ENCODE data around the gene SNX5. TPM values are rescaled to one million over a fixed set of nuclear protein-coding genes. Genes with fewer than 3 reads are reported as not detected.

SNX5 gene
- total RNA-seq, 2 donors from 2014 or later: 95.3 to 98.4 TPM

- ATAC-seq (no peak), DNase-seq (no peak)
- intact Hi-C loops (cut with DNase I, micrococcal nuclease): no loop called here
Observed at GRCh38 chr20:17901971-17902370, 66.6 kb downstream of the SNX5 start.

DNA sequence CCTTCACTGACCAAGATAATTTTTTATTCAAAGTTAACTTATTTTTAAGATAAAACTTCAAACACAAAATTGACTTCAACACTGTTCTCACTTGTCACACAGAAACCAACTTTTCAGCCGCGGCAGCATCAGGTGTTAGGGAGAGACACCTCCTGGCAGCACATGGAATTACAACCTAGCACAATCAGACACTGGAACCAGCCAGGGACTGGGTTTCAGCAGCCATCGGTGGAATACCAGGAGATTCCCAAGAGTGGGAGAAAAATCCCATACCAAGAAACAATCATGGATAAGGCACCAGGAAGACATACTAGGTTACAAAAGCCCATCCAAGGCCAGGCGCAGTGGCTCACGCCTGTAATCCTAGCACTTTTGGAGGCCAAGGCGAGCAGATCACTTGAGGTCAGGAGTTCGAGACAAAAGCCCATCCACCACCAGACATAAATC lies 70.0 kb downstream of the SNX5 start:
- ATAC-seq (peak; percentile 80), DNase-seq (peak; percentile 71 to 83)
- intact Hi-C loops (cut with DNase I, micrococcal nuclease): loop anchor here (5.0 to 10.0 kb wide), 2 partner anchors 216 to 394 kb away; partner anchors contain the start of gene RRBP1 (in 1 of the 2)

- DNase-seq (no peak), ATAC-seq (no peak)
- intact Hi-C loops (cut with DNase I, micrococcal nuclease): loop anchor here (5.0 to 10.0 kb wide), 2 partner anchors 215 to 393 kb away; partner anchors contain the start of gene RRBP1 (in 1 of the 2)
Observed at GRCh38 chr20:17897566-17898307, 70.9 kb downstream of the SNX5 start.

- DNase-seq (no peak), ATAC-seq (peak; percentile 39)
- intact Hi-C loops (cut with DNase I, micrococcal nuclease): loop anchor here (5.0 to 10.0 kb wide), 2 partner anchors 215 to 392 kb away; partner anchors contain the start of gene RRBP1 (in 1 of the 2)
Observed at GRCh38 chr20:17896771-17897369, 71.7 kb downstream of the SNX5 start.

GRCh38 chr20:17896193-17896723 lies 72.3 kb downstream of the SNX5 start:
- intact Hi-C loops (cut with DNase I, micrococcal nuclease): loop anchor here (5.0 to 10.0 kb wide), 2 partner anchors 214 to 391 kb away; partner anchors contain the start of gene RRBP1 (in 1 of the 2)
- ATAC-seq: no peak
- DNase-seq: no peak

- ATAC-seq: no peak
- intact Hi-C loops (cut with DNase I, micrococcal nuclease): loop anchor here (5.0 to 10.0 kb wide), 2 partner anchors 213 to 391 kb away; partner anchors contain the start of gene RRBP1 (in 1 of the 2)
- peak; percentile 42 to 62 for DNase-seq
Observed at GRCh38 chr20:17895641-17896171, 72.9 kb downstream of the SNX5 start.

DNA sequence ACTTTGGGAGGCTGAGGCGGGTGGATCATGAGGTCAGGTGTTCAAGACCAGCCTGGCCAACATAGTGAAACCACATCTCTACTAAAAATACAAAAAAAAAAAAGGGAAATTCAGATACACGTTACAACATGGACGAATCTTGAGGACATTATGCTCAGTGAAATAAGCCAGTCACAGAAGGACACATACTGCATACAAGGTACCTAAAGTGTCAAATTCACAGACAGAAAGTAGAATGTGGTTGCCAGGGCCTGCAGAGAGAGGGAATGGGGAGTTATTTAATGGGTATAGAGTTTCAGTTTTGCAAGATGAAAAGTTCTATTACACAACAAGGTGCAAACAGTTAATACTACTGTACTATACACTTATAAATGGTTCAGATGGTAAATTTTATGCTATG lies 75.1 kb downstream of the SNX5 start:
- DNase-seq (no peak), ATAC-seq (no peak)
- intact Hi-C loops (cut with DNase I, micrococcal nuclease): loop anchor here (10.0 kb wide), 1 partner anchor 389 kb away; no protein-coding TSS in a partner anchor

DNA sequence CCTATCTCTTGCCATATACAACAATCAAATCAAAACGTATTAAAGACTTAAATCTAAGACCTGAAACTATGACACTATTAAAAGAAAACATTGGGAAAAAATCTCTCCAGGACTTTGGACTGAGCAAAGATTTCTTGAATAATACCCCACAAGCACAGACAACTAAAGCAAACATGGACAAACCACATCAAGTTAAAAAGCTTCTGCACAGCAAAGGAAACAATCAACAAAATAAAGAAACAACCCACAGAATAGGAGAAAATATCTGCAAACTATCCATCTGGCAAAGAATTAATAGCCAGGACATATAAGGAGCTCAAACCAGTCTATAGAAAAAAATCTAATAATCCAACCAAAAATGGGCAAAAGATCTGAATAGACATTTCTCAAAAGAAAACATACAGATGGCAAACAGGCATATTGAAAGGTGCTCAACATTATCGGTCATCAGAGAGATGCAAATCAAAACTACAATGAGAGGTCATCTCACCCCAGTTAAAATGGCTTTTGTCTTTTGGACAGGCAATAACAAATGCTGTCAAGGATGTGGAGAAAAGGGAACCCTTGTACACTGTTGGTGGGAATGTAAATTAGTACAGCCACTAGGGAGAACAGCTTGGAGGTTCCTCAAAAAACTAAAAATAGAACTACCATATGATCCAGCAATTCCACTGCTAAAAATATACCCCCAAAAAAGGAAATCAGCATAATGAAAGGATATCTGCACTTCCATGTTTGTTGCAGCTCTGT lies 76.2 kb downstream of the SNX5 start:
- no peak for ATAC-seq
- no peak for DNase-seq
- intact Hi-C loops (cut with DNase I, micrococcal nuclease): loop anchor here (10.0 kb wide), 1 partner anchor 388 kb away; no protein-coding TSS in a partner anchor

Other genes starting within 250 kb of the SNX5 start
- gene MGME1, start 224 bp upstream of the SNX5 start, total RNA-seq: 10 to 100 TPM; 17.1 to 22.0 TPM
- gene OVOL2, start 89.1 kb upstream of the SNX5 start, total RNA-seq: 10 to 100 TPM; 17.0 to 21.7 TPM
- 10 to 100 TPM; 11.6 to 16.8 TPM for gene KAT14, start 169.1 kb upstream of the SNX5 start, total RNA-seq
- 10 to 100 TPM; 14.8 to 16.8 TPM for gene PET117, start 169.1 kb upstream of the SNX5 start, total RNA-seq

All from left colon (tissue), 2 donors.